Jurkat, Clone E6-1 (cell line): ENCODE results near the gene BCLAF3.

Source experiments
- DNase-seq: peaks from one replicate; pipeline ENCODE4 v3.0.0-alpha.2; 2011; ENCODE audit warnings: low read depth, low spot score
- H3K4me3 ChIP-seq: 2 replicates; pipeline ENCODE4 v1.5.1; 2011; ENCODE audit warnings: mild to moderate bottlenecking, low read length, control low read depth, moderate library complexity

Gene BCLAF3

DNA sequence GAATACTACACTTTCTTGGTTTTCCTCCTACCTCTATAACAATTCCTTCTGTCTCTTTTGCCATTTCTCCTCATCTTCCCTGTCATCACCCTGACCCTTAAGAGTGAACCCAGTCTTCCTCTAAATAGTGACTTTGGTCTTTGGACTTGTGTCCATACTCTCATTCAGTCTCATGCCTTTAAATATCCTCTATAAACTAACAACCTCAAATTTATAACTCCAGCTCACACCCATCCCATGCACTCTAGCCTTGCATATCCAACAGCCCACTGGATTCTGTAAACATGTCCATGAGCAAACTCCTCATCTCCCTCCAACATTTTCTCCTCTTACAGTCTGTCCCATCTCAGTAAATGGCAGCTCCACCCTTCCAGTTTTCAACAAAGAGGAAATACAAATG is 15.0 kb downstream of the BCLAF3 start:
- no peak for DNase-seq
- H3K4me3 ChIP-seq, result no peak overlapping the region

- DNase-seq, result no peak
- H3K4me3 ChIP-seq, result no peak overlapping the region
Observed at GRCh38 chrX:19972984-19973383, 17.9 kb downstream of the BCLAF3 start.

- DNase-seq, result no peak
Observed at GRCh38 chrX:19968276-19968675, 22.6 kb downstream of the BCLAF3 start.

DNA sequence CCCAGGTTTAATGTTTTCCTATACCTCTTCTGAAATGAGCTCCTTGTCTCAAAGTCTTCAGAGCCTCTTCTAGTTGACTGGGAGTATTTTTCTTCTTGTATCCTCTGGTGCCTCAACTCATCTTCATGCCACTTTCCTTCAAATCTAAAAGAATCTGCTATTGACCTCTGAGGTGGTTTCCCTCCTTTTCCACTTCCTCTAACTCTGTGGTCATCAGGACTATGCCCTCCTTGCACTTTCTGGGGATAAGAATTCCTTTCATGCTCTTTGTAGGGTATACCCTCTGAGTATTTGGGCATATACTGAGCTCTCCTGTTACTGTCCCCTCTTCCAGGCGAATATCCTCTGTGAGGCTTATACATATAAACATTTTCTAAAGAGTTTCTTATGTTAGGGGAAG is 24.8 kb downstream of the BCLAF3 start:
- no peak overlapping the region for H3K4me3 ChIP-seq
- DNase-seq, result no peak

More at GRCh38 chrX:19968276-19968675, 22.6 kb downstream of the BCLAF3 start:
- H3K4me3 ChIP-seq, result no peak overlapping the region

DNA sequence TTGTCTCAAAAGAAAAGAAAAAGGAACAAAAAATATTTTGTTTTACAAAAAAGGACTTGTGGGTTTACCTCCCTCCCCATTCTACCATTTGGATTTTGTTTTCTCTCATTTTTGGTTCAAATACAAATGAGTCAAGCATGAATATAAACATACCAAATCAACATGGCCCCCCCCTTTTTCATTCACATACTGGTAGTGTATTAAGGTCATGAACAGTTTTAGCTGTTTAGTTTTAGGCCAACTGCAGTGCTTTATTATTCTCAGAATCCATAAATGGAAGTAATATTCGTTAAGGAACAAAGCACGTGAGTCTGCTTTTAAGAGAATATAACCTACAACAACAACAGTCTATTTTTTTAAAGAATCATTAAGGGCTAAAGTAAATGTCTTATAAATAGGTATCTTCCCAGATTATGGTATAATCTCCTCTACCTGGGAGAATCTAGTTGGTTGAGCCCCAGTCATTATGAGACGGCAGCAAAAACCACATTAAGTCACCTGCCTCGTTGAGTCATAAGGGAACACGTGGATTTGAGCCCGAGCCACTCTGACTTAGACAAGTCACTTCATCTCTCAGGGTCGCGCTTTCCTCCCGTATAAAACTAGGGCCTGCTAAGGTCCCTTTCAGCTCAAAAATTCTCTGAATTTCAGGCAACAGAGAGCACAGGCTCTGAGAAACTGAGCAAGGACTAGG is 26.7 kb downstream of the BCLAF3 start:
- DNase-seq, result no peak
- H3K4me3 ChIP-seq, result no peak overlapping the region

GRCh38 chrX:19960913-19961312 is 29.9 kb downstream of the BCLAF3 start:
- no peak overlapping the region for H3K4me3 ChIP-seq

DNA sequence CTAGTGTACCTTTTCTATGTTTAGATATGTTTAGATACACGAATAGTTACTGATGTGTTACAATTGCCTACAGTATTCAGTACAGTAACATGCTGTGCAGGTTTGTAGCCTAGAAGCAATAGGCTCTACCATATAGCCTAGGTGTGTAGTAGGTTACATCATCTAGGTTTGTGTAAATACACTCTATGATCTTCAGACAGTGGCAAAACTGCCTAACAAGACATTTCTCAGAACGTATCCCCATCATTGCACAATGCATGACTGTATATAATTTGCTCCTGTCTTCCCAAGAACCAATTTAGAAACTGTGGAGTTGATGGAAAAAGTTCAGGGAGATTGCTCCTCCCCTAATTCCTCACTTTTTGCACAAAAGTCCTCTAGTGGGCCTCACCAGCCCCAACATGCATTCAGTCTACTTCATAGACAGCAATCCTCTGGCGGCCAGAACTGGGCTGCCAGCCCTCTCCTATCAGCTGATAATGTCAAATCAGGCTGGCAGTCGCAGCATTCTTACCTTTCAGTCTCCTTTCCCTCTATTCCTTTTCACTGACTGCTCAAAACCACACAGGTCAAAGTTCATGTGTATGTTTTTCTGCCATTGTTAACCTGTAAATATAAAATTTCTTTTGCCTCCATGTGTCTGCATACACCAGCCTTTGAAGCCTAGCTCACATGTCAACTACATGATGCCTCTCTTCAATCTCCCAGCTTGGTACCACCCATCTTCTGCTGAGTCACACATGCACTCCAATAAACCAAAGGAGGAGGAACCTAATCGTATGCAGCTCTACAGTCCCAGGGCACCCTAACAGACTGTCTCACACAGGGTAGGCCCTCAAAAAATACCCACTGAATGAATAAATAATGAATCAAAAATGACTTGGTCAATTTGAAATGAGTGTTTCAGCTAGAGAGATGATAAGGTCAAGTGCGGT is 32.0 kb downstream of the BCLAF3 start:
- no peak for DNase-seq
- no peak overlapping the region for H3K4me3 ChIP-seq

More at GRCh38 chrX:19960913-19961312, 29.9 kb downstream of the BCLAF3 start:
- no peak for DNase-seq

DNA sequence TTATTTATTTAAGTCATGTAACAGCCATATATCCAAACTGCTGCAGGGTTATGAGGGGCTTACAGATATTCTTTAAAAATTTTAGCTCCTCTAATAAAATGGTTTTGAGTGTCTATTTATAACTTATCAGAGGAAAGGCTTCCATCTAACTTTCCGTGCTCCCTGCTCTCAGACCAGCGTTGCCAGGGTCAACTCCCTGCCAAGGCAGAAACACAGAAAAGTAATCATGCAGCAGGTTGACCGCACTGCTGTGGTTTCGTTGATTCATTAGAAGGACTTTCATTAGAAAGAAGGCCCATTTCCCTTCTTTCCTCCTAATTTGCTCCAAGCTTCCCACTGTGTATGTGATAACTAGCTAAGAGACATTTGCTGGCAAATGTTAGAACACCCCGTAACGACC is 33.9 kb downstream of the BCLAF3 start:
- no peak for DNase-seq
- H3K4me3 ChIP-seq, result no peak overlapping the region

GRCh38 chrX:19956306-19956705 is 34.6 kb downstream of the BCLAF3 start:
- no peak for DNase-seq
- no peak overlapping the region for H3K4me3 ChIP-seq

GRCh38 chrX:19955306-19955705 is 35.6 kb downstream of the BCLAF3 start:
- no peak overlapping the region for H3K4me3 ChIP-seq
- no peak for DNase-seq

DNA sequence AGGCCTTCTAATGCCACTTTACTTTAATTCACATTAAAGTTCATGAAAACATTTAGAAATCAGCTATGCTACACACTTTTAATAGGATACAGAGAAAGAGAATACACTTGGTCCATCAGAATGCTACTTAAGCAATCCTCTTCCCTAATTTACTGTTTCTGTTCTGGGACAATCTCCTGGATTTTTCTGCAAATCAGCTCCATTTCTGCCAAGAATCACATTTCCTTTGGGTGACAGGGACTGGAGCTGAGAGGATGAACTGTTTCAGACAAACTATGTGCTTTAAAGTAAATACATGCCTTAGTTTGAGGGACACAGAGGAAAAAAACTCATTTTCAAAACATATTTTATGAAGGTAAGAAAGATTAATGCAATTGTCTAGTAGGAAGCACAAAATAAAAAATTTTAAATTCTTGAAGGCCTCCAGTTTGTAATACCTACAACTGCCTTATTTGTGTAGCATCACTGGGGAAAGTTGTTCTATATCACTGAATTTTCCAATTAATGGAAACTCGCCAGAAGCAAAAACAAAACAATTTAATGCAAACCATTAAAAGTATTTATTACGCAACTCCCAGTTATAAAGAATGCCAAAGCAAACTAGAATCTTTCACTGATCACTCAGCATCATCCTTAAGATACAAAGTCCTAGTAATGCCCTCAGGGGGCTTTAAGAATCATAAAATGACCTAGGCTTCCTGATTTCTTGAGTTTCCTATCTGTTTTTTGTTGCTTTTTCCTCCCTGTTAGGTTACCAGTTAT is 36.3 kb downstream of the BCLAF3 start:
- H3K4me3 ChIP-seq, result no peak overlapping the region
- no peak for DNase-seq

GRCh38 chrX:19953145-19953544 is 37.7 kb downstream of the BCLAF3 start:
- DNase-seq, result peak; percentile 4
- H3K4me3 ChIP-seq, result no peak overlapping the region

- DNase-seq, result no peak
- H3K4me3 ChIP-seq, result no peak overlapping the region
Observed at GRCh38 chrX:19949340-19949739, 41.5 kb downstream of the BCLAF3 start.

DNA sequence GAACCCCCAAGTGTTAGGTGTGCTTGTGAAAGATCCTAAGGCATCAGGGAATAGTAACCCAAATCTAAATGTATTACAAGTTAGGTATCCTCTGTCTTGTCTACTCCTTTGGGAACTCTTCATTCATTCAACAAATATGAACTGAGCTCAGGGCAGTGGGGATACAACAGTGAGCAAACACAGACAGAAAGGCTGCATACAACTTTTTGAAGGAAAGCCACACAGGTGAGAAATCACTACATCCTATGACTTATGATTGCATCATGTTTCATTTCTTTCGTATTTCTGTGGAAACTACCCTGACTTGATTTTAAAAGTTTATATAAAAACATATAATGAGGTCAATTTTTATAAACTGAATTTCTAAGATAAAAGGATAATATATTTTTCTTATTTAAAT is 43.2 kb downstream of the BCLAF3 start:
- H3K4me3 ChIP-seq, result no peak overlapping the region
- no peak for DNase-seq
